COR-L47 (cell line): ENCODE measurements around the gene MLEC.

Source experiments
- DNase-seq: peaks from one replicate; lab custom pipeline; 2025; lab: John Stamatoyannopoulos, UW

Gene MLEC

GRCh38 chr12:120686690-120687577 lies at the start of gene MLEC:
Gene MLEC (plus strand): TSS chr12:120687149. CDS start chr12:120687297, 148 bp downstream.
- peak; percentile 98 for DNase-seq

GRCh38 chr12:120639771-120640721 lies 46.9 kb upstream of the MLEC start, which contains the start of gene CABP1:
Gene CABP1 (plus strand): TSS chr12:120640626. CDS start chr12:120640686, 60 bp downstream.
- DNase-seq: peak; percentile 36

GRCh38 chr12:120640861-120641833 lies 45.8 kb upstream of the MLEC start:
- DNase-seq: no peak

- DNase-seq: no peak
Measured at GRCh38 chr12:120642121-120642520, 44.8 kb upstream of the MLEC start.

- no peak for DNase-seq
Measured at GRCh38 chr12:120642826-120643225, 44.1 kb upstream of the MLEC start.

GRCh38 chr12:120643574-120643973 lies 43.4 kb upstream of the MLEC start:
- no peak for DNase-seq

GRCh38 chr12:120646044-120646443 lies 40.9 kb upstream of the MLEC start:
- DNase-seq: no peak

GRCh38 chr12:120647375-120647755 lies 39.6 kb upstream of the MLEC start:
- DNase-seq: no peak

- no peak for DNase-seq
Measured at GRCh38 chr12:120649442-120650232, 37.3 kb upstream of the MLEC start.

- no peak for DNase-seq
Measured at GRCh38 chr12:120650233-120650690, 36.7 kb upstream of the MLEC start.

GRCh38 chr12:120651821-120652220 lies 35.1 kb upstream of the MLEC start:
- no peak for DNase-seq

- DNase-seq: no peak
Measured at GRCh38 chr12:120652656-120653435, 34.1 kb upstream of the MLEC start.

- no peak for DNase-seq
Measured at GRCh38 chr12:120653611-120654010, 33.3 kb upstream of the MLEC start.

- DNase-seq: no peak
Measured at GRCh38 chr12:120654656-120655055, 32.3 kb upstream of the MLEC start.

GRCh38 chr12:120656008-120656407 lies 30.9 kb upstream of the MLEC start:
- DNase-seq: no peak

GRCh38 chr12:120658286-120659150 lies 28.4 kb upstream of the MLEC start:
- no peak for DNase-seq

GRCh38 chr12:120659151-120659525 lies 27.8 kb upstream of the MLEC start:
- DNase-seq: no peak

- no peak for DNase-seq
Measured at GRCh38 chr12:120661432-120661831, 25.5 kb upstream of the MLEC start.

GRCh38 chr12:120662879-120663278 lies 24.1 kb upstream of the MLEC start:
- no peak for DNase-seq
